DLD1 (cell line): ENCODE results near the gene ATRX.
"Not testable (repeated sequence)": the region's sequence is repeated elsewhere in the genome, so short reads cannot be mapped to it uniquely, and the experiment has no call there.

ENCODE experiments used
- in situ Hi-C: cut with HindIII; loops from 2 replicates; pipeline ENCODE4 v1.10.0; 2017; ENCODE audit warnings: low sequenced_read_pairs

Gene ATRX

DNA sequence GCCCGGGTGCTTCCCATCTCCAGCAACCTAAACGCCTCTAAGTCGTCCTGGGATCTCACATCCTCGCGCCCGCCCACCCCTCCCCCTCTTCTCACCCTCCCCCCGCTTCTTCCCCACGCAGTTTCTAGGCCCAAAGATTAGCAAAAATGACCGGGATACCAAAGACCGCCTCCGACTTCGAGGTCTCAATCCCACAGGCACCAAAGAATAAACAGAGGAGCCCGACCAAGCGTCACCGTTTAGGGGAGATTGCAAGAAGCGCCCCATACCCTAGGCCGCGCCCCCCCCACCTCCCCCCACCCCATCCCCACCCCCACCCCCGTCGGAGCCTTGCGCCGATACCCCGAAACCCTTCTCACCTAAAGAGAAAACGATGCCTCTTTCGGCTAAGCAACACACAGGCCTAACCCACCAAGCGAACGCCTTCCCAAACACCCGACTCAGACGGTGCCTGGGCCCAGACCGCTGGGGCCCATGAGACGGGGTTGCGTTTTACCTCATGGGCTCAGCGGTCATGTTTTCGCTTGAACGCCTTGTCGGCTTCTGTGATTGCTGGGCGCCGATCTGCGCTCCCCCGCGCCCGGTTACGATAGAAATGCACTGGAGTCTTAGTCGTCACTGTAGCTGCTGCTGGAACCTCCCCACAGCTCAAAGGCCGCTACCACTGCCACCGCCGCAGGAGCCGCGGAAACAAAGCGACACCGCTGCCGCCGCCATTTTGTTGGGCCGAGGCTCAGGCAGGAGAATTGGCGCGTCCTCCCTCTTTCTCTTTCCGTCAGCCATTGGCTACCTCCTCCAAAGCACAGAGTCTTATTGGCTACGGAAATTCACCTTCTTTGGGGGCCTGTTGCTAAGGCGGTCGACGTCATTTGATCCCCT is at the start of gene ATRX:
Gene ATRX, minus strand, starts transcription at position 731 of the 879 bp plus-strand sequence. Its CDS starts 215 bp downstream, at position 516.
- in situ Hi-C loops: no loop called here

GRCh38 chrX:77831544-77831943 is 45.5 kb upstream of the ATRX start:
- in situ Hi-C loops: not testable (repeated sequence)

GRCh38 chrX:77821989-77822388 is 36.0 kb upstream of the ATRX start:
- in situ Hi-C loops: not testable (repeated sequence)

- in situ Hi-C loops: no loop called here
Observed at GRCh38 chrX:77820091-77820727, 34.2 kb upstream of the ATRX start.

GRCh38 chrX:77814210-77814609 is 28.2 kb upstream of the ATRX start:
- in situ Hi-C loops: no loop called here

GRCh38 chrX:77802201-77802600 is 16.2 kb upstream of the ATRX start:
- in situ Hi-C loops: no loop called here

DNA sequence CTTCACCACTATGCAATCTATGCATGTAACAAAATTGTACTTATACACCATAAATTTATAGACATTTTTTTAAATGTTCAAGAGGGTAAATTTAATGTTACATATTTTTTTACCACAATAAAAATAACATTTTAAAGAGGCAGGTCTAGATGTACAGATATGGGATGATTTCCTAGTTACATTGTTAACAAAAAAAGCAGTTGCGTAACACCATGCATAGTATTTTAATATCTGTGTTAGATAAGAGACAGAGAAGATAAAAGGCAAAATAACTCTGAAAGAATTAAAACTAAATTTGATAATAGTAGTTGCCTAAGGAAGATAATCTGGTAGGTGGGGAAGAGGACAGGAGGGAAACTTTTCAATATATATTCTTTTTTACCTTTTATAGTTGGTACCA is 9.1 kb upstream of the ATRX start:
- in situ Hi-C loops: no loop called here

GRCh38 chrX:77793946-77794345 is 7.9 kb upstream of the ATRX start:
- in situ Hi-C loops: no loop called here

DNA sequence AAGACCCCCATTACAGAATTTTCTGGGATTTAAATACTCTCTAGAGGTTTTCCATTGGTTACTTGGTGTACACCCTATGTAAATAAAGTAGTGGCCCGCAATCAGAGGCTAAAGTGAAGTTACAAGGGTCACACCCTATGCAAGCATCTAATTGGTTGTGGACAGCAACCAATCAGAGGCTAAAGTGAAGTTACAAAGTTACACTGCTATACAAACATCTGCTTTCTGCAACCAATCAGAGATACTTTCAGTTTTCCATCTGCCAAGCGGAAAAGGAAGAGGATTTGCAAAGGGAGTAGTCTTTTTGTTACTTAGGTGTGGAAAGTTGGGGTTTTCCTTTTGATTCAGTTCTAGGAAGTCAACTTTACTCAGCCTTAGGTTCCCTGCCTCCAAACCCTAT is 2.0 kb upstream of the ATRX start:
- in situ Hi-C loops: no loop called here

- in situ Hi-C loops: no loop called here
Observed at GRCh38 chrX:77786365-77786680, 307 bp upstream of the ATRX start.

DNA sequence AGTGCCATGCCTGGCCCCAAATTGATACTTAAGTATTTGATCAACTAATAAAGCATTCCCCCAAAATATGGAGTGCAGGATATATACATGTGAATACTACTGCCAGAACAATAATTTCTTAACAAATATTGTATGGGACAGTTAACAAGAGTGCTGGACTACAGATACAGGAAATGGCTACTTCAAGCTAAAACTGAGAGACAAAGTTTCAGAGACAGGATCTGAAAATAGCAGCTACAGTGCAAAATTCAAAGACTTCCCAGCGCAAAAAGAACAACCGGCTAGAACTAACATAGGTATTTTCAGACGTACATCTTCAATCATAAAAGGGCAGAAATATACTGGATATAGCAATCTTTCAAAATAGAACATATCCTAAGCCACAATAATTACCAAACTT is 6.3 kb downstream of the ATRX start:
- in situ Hi-C loops: no loop called here

- in situ Hi-C loops: no loop called here
Observed at GRCh38 chrX:77776659-77777058, 9.4 kb downstream of the ATRX start.

DNA sequence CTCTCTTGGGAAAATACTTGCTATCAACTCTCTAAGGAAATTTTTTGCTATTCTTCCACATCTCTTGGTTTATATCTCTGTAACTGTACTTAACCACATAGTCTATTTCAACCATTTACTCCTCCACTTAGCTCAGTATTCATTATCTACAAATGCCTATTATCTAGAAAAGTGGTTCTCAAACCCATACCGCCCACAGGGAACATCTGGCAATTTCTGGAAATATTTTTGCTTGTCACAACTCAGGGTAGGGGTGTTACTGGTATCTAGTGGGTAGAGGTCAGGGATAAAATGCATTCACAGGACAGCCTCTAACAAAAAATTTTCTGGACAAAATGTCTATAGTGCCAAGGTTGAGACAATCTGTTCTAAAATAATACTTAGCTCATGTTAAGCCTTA is 14.4 kb downstream of the ATRX start:
- in situ Hi-C loops: no loop called here

DNA sequence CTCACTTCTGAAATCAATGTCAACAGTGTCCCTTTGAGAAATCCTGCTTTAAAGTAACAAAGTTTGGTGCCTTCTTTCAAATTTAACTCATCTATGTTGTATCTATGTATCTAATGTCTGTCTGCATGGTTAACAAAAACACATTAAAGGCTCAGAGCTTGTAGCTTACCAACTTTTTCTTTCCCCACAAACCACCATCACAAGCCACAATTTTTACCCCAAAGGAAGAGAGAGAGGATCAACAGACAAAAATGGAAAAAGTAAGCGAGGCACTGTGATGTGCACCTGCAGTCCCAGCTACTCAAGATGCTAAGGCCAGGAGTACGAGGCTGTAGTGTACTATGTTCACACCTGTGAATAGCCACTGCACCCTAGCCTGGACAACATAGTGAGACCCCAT is 17.2 kb downstream of the ATRX start:
- in situ Hi-C loops: no loop called here

- in situ Hi-C loops: not testable (repeated sequence)
Observed at GRCh38 chrX:77766212-77766611, 19.8 kb downstream of the ATRX start.

GRCh38 chrX:77755561-77755960 is 30.5 kb downstream of the ATRX start:
- in situ Hi-C loops: no loop called here

DNA sequence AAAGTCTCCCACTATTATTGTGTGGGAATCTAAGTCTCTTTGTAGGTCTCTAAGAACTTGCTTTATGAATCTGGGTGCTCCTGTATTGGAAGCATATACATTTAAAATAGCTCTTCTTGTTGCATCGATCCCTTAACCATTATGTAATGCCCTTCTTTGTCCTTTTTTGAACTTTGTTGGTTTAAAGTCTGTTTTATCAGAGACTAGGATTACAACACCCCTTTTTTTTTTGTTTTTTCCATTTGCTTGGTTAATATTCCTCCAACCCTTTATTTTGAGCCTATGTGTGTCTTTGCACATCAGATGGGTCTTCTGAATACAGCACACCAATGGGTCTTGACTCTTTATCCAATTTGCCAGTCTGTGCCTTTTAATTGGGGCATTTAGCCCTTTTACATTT is 32.1 kb downstream of the ATRX start:
- in situ Hi-C loops: not testable (repeated sequence)

DNA sequence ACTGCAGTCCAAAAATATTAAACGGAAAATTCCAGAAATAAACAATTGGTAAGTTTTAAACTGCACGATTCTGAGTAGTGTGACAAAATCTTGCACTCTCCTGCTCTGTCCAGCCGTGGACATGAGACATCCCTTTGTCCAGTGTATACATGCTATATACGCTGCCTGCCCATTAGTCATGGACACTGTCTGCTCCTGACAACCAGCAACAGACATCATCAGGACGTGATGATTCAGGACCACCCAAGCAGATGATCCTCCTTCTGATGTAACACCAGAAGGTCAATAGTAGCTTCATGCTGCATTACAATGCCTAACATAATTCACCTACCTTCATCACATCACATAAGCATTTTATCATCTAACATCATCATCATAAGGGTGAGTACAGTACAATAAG is 36.3 kb downstream of the ATRX start:
- in situ Hi-C loops: no loop called here

- in situ Hi-C loops: no loop called here
Observed at GRCh38 chrX:77743720-77744119, 42.3 kb downstream of the ATRX start.

DNA sequence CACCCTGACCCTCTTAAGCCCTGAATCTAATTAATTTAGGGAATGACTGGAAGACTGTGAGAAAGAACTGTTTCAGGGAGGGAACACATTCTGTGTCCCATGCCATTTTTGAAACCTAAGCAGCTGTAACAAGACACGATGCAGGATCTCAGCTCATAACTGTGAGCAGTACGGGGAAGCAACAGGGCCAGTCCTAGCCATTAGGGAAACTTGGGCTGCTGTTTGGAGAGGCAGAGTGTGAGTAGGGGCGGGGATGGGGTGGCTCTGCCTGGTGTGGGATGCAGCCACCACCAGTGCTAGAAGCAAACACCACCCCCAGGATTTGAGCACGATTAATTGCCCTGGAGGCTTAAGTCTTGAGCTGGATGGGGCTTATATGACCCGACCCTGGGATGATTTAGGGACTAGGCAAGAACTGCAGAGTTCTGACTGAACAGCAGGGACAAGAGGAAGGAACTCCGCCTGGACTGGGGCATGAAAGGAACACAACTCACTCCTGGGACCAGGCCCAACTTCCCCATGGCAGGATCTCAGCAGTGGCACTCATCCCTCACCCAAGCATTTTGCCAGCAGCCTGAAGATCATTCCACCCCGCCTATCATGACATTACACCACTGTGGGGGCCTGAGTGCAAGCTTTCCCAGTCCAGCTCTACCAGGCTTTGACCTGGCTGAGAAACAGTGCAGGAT is 43.1 kb downstream of the ATRX start:
- in situ Hi-C loops: no loop called here

- in situ Hi-C loops: no loop called here
Observed at GRCh38 chrX:77740376-77740905, 45.6 kb downstream of the ATRX start.

DNA sequence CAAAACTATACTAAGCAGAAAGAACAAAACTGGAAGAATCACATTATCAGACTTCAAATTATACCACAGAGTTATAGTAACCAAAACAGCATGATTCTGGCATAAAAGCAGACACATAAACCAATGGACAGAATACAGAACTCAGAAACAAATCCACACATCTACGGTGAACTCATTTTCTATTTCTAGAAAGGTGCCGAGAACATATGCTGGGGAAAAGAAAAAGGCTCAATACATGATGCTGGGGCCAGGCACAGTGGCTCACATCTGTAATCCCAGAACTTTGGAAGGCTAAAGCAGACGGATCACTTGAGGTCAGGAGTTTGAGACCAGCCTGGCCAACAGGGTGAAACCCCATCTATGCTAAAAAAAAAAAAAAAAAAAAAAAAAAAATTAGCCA is 52.7 kb downstream of the ATRX start:
- in situ Hi-C loops: no loop called here
